ENCODE data around the gene TM6SF1. TPM values are rescaled to one million over a fixed set of nuclear protein-coding genes. Genes with fewer than 3 reads are reported as not detected.
A peak's percentile ranks its signal among the peaks of the same experiment; 100 is the strongest.
"Not testable (repeated sequence)": the region's sequence is repeated elsewhere in the genome, so short reads cannot be mapped to it uniquely, and the experiment has no call there.

TM6SF1 gene
- total RNA-seq, 1 donor from 2014 or later, result 5.6 TPM

DNA sequence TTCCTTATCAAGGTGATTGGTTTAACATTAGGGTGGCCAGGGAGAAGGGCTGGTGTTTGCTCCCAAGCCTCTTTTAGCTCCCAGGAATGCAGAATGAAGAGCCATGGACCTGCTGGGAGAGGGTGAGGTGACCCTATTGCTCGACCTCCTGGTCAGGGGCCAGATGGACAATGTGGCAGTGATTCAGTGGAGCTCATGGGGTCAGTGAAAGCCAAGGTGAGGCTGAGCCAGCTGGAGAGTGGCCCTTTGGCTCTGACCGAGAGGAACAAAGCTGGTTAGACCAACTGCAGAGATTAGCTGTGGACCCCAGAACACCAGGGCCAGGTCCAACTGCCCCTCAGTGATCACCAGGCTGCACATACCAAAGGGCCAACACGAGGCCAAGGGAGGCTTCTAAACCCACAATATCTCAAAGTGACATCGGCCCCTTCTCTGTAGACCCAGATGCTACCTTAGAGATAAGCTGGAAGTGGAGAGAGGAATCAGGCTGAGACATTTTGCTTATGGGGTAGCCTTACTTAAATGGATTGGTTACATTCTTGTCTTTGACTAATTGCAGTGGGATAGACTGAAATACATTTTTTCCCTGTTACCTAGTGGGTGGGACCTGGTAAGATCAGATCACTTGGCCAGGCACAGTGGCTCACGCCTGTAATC, 24.6 kb upstream of the TM6SF1 start:
- H3K4me1 Mint-ChIP-seq (ENCODE audit: unreplicated experiment), result no peaks in the 10 kb centered on the region
- H3K27me3 Mint-ChIP-seq (ENCODE audit: unreplicated experiment), result peaks cover 51% of the 10 kb centered on the region
- DNase-seq (ENCODE audit: extremely low spot score, unreplicated experiment), result peak; percentile 65
- H3K9me3 Mint-ChIP-seq (ENCODE audit: unreplicated experiment), result no peaks in the 10 kb centered on the region
- TF ChIP-seq CTCF (IDR thresholded peaks at IDR 0.05), result no peak
- no peak overlapping the region for H3K27ac Mint-ChIP-seq (ENCODE audit: unreplicated experiment)
- no peaks in the 10 kb centered on the region for H3K36me3 Mint-ChIP-seq (ENCODE audit: unreplicated experiment)
- no peak overlapping the region for H3K4me3 Mint-ChIP-seq (ENCODE audit: unreplicated experiment)

DNA sequence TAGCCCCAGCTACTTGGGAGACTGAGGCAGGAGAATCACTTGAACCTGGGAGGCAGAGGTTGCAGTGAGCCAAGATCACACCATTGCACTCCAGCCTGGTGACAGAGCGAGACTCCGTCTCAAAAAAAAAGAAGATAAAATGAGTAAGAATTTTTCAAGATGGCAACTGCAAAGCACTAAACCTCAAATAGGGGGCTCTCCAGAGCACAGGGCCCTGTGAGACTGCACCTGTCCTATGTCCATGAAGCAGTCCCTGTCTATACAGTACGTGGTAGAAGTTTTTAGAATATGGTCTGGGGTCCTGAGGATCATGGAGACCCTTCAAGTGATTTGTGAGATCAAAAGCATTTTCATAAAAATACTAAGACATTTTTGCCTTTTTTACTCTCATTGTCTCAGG, 22.0 kb upstream of the TM6SF1 start:
- H3K36me3 Mint-ChIP-seq (ENCODE audit: unreplicated experiment); H3K27ac Mint-ChIP-seq (ENCODE audit: unreplicated experiment); H3K9me3 Mint-ChIP-seq (ENCODE audit: unreplicated experiment); H3K4me3 Mint-ChIP-seq (ENCODE audit: unreplicated experiment); H3K4me1 Mint-ChIP-seq (ENCODE audit: unreplicated experiment): not testable (repeated sequence)
- DNase-seq (ENCODE audit: extremely low spot score, unreplicated experiment), result peak; percentile 2
- H3K27me3 Mint-ChIP-seq (ENCODE audit: unreplicated experiment), result peaks cover 43% of the 10 kb centered on the region

DNA sequence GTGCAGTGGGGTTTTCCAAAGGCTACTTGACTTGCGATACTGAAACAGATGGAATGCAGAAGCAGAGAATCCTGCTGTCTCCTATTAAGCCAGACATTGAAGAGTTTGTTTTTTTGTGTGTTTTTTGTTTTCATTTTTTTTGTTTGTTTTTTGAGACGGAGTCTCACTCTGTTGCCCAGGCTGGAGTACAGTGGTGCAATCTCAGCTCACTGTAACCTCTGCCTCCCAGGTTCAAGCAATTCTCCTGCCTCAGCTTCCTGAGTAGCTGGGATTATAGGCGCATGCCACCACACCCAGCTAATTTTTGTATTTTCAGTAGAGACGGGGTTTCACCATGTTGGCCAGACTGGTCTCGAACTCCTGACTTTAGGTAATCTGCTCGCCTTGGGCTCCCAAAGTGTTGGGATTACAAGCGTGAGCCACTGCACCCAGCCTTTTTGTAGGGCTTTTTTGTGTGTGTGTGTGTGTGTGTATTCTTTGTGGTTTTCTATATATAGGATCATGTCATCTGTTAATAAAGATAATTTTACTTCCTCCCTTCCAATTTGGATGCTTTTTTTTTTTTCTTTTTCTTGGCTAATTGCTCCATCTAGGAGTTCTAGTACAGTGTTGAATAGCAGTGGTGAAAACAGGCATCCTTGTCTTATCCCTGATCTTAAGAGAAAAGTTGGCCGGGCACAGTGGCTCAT, 21.4 kb upstream of the TM6SF1 start:
- H3K27ac Mint-ChIP-seq (ENCODE audit: unreplicated experiment); H3K4me3 Mint-ChIP-seq (ENCODE audit: unreplicated experiment); H3K4me1 Mint-ChIP-seq (ENCODE audit: unreplicated experiment); H3K9me3 Mint-ChIP-seq (ENCODE audit: unreplicated experiment); H3K36me3 Mint-ChIP-seq (ENCODE audit: unreplicated experiment): not testable (repeated sequence)
- peak; percentile 23 for DNase-seq (ENCODE audit: extremely low spot score, unreplicated experiment)
- H3K27me3 Mint-ChIP-seq (ENCODE audit: unreplicated experiment), result peaks cover 42% of the 10 kb centered on the region

- no peak for DNase-seq (ENCODE audit: extremely low spot score, unreplicated experiment)
- no peak overlapping the region for H3K27ac Mint-ChIP-seq (ENCODE audit: unreplicated experiment)
- no peak for TF ChIP-seq CTCF (IDR thresholded peaks at IDR 0.05)
Measured at GRCh38 chr15:83087576-83087975, 19.9 kb upstream of the TM6SF1 start.

GRCh38 chr15:83088876-83089275, 18.6 kb upstream of the TM6SF1 start:
- H3K27ac Mint-ChIP-seq (ENCODE audit: unreplicated experiment), result no peak overlapping the region
- TF ChIP-seq CTCF (IDR thresholded peaks at IDR 0.05), result no peak
- H3K9me3 Mint-ChIP-seq (ENCODE audit: unreplicated experiment), result no peaks in the 10 kb centered on the region
- peak; percentile 1 for DNase-seq (ENCODE audit: extremely low spot score, unreplicated experiment)
- no peak overlapping the region for H3K4me3 Mint-ChIP-seq (ENCODE audit: unreplicated experiment)
- H3K36me3 Mint-ChIP-seq (ENCODE audit: unreplicated experiment), result peaks cover 2% of the 10 kb centered on the region
- H3K27me3 Mint-ChIP-seq (ENCODE audit: unreplicated experiment), result peaks cover 36% of the 10 kb centered on the region
- H3K4me1 Mint-ChIP-seq (ENCODE audit: unreplicated experiment), result no peaks in the 10 kb centered on the region

More at GRCh38 chr15:83087576-83087975, 19.9 kb upstream of the TM6SF1 start:
- Mint-ChIP-seq H3K36me3 (ENCODE audit: unreplicated experiment) (peaks cover 2% of the 10 kb centered on the region), H3K4me3 (ENCODE audit: unreplicated experiment) (no peak overlapping the region), H3K9me3 (ENCODE audit: unreplicated experiment) (no peaks in the 10 kb centered on the region), H3K27me3 (ENCODE audit: unreplicated experiment) (peaks cover 36% of the 10 kb centered on the region), H3K4me1 (ENCODE audit: unreplicated experiment) (no peaks in the 10 kb centered on the region)

DNA sequence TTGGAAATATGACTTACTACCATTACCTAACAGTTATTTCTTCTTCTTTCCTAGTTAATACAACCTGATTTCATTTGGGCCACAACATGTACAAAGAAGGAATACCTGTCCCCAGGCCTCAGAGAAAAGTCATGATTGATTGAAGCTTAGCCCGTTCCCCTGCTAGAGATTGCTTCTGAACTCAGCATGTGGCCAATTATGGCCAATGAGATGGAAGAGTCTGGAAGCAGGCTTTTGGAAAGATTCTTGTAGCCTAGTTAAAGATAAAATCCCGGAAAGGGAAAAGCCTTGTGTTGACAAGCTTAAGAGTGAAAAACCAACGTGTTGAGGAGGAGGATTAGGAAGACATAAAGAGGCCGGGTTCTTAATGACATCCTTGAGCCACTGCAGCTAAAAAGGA, 17.0 kb upstream of the TM6SF1 start:
- Mint-ChIP-seq H3K4me3 (ENCODE audit: unreplicated experiment) (no peak overlapping the region), H3K27ac (ENCODE audit: unreplicated experiment) (no peak overlapping the region), H3K4me1 (ENCODE audit: unreplicated experiment) (no peaks in the 10 kb centered on the region), H3K9me3 (ENCODE audit: unreplicated experiment) (no peaks in the 10 kb centered on the region), H3K36me3 (ENCODE audit: unreplicated experiment) (peaks cover 2% of the 10 kb centered on the region), H3K27me3 (ENCODE audit: unreplicated experiment) (peaks cover 38% of the 10 kb centered on the region)
- no peak for DNase-seq (ENCODE audit: extremely low spot score, unreplicated experiment)
- no peak for TF ChIP-seq CTCF (IDR thresholded peaks at IDR 0.05)

- not testable (repeated sequence) for H3K36me3 Mint-ChIP-seq (ENCODE audit: unreplicated experiment)
Measured at GRCh38 chr15:83091965-83092308, 15.5 kb upstream of the TM6SF1 start.

More at GRCh38 chr15:83091965-83092308, 15.5 kb upstream of the TM6SF1 start:
- H3K27me3 Mint-ChIP-seq (ENCODE audit: unreplicated experiment), result peaks cover 47% of the 10 kb centered on the region
- H3K4me1 Mint-ChIP-seq (ENCODE audit: unreplicated experiment); H3K9me3 Mint-ChIP-seq (ENCODE audit: unreplicated experiment); DNase-seq (ENCODE audit: extremely low spot score, unreplicated experiment); H3K4me3 Mint-ChIP-seq (ENCODE audit: unreplicated experiment); H3K27ac Mint-ChIP-seq (ENCODE audit: unreplicated experiment): not testable (repeated sequence)
